Right renal pelvis (tissue), 4 donors: Measurements from ENCODE around the gene SOX13. TPM values are rescaled to one million over a fixed set of nuclear protein-coding genes. Genes with fewer than 3 reads are reported as not detected.
A peak's percentile ranks its signal among the peaks of the same experiment; 100 is the strongest.

Experiments used
- DNase-seq, 4 donors: peaks; one replicate each; pipeline ENCODE4 v3.0.0-alpha.2; 2013; ENCODE audit warnings: low read depth in 4 of 4, low spot score in 3 of 4, missing footprints in 1 of 4
- polyA plus RNA-seq, 4 donors: library from polyadenylated mRNA; unstranded; fragments of 120-200 nt; gene quantifications; one replicate each; pipeline ENCODE4 v1.2.1, GENCODE V29; 2013; ENCODE audit not compliant: insufficient read length in 4 of 4

SOX13 gene
- polyA plus RNA-seq, 4 donors, result 45.3 to 53.1 (median 48.3) TPM

DNA sequence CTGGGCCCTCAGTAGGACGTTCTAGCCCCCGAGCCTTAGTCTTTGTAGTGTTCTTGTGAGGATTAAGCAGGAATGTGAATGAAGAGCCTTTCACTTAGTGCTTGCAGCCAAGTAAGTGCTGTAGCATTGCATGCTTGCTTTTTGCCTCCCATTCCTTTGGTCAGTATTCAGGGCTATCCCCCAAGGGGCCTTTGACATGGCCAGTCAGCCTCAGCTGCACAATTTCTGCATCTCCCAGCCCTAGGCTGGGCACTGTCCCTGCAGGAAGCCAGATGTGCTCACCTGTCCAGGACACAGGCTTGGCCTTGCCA, 30.5 kb downstream of the SOX13 start:
- no peak for DNase-seq

DNA sequence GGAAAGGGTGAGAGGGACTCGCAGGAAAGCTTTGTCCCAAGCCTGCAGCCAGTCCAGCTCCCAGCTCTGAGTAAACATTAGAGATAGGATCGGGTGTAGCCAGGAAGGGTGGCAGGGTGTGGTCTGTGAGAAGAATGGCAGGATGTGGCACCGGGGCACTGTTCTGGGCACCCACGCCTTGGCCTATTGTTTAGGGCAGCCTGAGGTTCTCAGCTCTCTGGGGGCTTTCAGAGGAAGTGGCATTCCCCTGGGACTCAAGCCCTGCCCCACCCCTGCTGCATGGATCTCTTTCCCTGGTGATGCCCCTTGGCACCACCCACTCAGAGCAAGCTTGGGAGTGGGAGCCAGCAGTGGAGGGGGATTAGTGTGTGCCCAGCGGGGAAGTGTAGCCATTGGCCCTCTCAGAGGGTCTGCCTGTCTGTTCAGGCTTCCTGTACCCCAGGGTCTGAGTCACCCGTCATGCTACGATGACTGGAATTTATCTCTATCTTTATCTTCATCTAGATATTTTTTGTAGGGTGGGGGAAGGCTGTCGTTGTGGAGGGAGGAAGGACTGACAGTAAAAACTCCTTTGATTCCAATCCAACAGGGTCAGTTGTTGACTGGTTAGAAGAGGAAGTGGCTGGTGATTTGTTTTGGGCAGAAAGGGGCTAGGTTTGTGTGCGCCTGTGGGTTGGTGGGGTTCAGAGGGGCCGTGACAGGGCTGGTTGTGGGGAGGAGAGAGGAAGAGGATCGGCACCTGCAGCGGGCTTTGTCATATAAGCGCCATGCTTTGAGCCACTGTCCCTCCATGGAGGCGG, 31.6 kb downstream of the SOX13 start:
- DNase-seq, result no peak

DNA sequence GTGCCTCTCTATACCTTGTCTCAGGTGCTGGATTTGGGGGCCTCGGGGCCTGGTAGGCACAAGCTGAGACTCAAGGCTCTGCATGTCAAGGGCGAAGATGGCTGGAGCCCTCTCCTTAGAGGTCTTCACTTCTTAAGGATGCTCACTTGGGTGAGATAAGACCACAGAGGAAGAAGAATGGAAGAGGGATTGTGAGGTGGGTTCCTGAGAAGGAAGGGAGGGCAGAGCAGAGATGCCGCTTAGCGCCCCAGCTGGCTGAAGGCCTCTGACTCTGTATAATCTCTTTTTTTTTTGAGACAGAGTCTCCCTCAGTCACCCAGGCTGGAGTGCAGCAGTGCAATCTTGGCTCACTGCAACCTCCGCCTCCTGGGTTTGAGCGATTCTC, 32.2 kb downstream of the SOX13 start:
- DNase-seq, result no peak

DNA sequence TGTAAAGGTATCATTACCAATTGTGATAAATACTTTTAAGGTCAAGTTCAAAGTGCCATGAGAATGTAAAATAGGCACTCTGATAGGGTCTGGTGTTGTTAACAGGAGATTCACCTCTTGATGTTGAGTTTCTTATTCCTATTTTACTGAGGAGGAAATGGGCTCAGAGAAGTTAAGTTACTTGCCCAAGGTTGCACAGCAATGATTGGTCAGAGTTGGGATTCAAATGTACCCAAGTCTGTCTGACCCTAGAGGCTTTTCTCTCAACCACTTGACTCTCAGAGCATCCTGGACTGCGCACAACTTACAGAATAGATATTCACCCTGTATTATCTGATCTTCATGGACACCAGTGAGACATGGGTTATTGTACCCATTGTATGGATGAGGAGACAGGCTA, 33.9 kb downstream of the SOX13 start:
- DNase-seq, result no peak

- no peak for DNase-seq
Observed at GRCh38 chr1:204107892-204108291, 35.0 kb downstream of the SOX13 start.

DNA sequence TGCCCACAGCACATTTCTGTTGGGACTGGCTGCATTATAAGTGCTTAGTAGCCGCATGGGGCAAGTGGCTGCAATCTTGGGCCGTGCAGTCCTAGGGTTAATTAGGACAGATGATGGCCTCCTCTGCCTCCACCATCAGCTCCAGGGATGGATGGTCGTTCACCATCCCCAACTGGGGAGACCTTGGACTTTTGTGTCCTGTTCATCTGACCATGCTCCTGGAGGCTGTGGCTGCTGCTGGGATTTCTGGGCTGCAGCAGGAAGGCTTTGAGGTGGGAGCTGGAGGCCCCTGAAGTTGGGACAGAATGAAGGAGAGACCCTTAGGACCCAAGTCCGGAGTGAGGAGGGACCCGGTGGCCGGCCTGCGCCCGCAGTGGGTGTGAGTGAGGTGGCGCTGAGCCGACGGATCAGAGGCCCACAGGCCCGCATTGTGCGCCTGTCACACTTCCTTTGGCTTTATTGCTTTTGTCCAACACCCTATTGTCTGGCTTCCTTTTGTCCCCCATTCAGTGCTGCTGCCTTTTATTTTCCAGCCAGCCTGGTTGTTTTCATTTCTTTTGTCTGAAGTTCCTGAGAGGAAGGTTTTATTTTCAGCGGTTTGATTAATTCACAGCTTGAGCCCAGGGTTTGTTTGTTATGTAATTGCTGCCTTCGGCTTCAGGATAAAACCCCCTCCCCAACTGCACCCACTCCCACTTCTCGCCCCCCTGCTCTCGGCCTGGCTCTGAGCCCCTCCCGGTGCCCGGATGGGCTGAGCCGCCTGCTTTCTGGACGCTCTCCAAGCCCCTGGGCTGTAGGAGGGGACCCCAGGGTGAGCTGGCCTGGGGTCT, 35.6 kb downstream of the SOX13 start:
- no peak for DNase-seq

DNA sequence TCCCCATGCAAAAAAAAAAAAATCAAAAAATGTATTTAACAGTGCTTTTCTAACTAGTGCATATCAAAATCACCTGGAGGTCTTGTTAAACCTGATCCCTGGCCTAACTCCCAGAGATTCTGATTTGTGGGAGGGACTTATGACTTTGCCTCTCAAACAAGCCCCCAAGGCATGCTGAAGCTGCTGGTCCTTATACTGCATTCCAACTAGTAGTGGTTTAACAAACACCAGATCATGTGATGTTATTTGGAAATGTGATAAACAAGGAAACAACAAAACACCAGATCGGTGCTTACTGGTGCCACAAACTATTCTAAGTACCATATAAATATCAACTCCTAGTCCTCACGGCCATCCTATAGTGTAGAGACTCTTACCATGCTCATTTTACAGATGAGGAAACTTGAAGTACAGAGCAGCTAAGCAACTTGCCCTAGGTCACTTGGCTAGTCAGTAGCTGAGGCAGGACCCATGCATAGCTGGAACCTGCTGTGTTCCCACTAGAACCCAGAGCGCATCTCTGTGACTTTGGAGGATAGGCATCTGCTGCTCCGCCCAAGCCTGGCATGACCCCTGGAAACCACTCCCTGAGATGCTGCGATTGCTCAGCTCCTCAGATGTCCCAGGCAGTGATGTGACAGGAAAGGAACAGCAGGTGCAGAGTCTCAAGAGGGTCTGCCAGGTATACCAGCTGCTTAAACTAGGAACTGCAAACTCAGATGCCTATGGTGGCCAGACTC, 38.1 kb downstream of the SOX13 start:
- no peak for DNase-seq

- no peak for DNase-seq
Observed at GRCh38 chr1:204112876-204113730, 40.2 kb downstream of the SOX13 start.

DNA sequence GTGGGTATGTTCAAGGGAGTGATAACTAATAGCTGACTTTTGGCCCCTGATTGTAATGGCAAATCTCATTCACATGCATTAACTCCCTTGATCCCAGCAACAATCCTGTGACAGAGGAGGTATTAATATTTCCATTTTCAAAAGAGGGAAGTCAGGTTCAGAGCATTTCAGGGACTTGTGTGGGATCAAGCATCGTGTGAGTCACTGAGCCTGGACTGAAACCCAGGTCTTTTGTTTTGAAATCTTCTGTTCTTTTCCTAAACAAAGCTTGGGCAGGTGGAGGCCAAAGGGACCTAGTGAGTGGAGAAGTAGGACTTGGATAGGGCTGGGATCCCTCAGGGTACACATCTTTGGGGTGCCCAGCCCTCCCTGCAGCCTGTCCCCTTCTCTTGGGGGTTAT, 41.0 kb downstream of the SOX13 start:
- no peak for DNase-seq

- no peak for DNase-seq
Observed at GRCh38 chr1:204114606-204115005, 41.7 kb downstream of the SOX13 start.

DNA sequence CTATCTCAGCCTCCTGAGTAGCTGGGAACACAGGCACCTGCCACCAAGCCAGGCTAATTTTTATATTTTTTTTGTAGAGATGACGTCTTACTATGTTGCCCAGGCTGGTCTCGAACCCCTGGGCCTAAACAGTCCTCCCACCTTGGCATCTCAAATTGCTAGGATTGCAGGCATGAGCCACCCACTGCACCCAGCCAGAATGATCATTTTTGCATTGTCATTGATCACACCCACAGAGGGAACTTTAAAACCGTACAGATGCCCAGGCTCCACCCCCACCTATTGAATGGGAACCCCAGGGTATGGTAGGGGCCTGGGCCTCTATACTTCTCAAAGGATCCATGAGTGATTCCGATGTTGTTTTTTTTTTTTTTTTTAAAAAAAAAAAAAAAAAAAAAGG, 42.2 kb downstream of the SOX13 start:
- DNase-seq, result no peak

- DNase-seq, result no peak
Observed at GRCh38 chr1:204116539-204116938, 43.6 kb downstream of the SOX13 start.

DNA sequence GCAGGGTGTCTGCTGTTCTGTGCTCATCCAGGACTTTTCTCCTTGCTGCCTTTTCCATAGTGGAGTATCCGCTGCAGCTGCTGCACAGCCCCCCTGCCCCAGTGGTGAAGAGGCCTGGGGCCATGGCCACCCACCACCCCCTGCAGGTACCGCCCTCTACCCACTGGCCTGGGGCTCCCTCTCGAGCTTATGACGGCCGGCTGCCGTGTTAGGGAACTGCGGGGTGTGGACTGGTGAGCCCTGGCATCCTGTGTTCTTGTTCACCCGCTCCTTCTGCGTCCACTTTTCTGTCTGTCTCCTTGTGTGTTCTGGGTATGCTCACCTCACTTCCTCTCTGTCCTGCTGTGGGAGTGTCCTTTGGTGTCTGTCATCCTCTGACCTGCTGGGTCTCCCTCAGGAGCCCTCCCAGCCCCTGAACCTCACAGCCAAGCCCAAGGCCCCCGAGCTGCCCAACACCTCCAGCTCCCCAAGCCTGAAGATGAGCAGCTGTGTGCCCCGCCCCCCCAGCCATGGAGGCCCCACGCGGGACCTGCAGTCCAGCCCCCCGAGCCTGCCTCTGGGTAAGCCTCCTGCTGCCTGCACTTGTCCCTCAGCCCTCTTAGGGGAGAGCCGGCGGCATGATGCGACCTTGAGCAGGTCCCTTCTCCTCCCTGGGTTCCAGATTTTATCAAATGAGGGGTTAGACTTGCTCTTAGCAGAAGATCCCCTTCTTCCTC, 49.1 kb downstream of the SOX13 start:
- no peak for DNase-seq

- DNase-seq, result no peak
Observed at GRCh38 chr1:204123376-204123775, 50.5 kb downstream of the SOX13 start.

GRCh38 chr1:204124639-204125038, 51.7 kb downstream of the SOX13 start:
- no peak for DNase-seq

DNA sequence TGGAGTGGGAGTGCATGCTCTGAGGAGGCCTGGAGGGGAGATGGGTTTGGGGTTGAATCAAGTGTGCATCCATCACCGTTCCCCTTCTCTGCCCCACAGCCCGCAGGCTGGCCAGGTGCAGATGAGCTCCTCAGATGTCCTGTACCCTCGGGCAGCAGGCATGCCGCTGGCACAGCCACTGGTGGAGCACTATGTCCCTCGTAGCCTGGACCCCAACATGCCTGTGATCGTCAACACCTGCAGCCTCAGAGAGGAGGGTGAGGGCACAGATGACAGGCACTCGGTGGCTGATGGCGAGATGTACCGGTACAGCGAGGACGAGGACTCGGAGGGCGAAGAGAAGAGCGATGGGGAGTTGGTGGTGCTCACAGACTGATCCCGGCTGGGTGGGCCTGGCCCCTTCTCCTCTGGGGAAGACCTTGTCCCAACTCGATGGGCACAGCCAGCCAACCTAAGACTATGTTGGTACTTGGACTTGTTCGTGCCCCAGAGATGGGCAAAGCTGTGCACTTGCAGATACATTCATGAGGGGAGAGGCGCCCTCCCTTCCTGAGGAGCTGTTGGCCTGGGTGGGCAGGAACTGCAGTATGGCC, 52.9 kb downstream of the SOX13 start:
- no peak for DNase-seq

DNA sequence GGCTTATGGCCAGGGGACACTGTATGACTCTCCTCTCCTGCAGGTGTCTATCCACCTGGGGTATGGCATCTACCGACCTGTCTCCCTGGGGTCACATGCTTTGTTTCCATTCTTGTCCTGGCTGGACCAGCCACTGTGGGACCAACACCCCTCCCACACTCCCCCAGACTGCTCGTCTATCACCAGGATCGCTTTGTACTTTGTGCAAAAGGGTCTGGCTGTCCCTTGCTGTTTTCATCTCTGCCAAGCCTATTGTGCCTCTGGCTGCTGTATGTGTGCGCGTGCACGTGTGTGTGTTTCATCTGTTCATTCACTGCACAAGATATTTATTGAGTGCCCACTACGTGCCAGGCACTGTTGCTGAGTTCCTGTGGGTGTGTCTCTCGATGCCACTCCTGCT, 53.5 kb downstream of the SOX13 start:
- DNase-seq, result no peak

DNA sequence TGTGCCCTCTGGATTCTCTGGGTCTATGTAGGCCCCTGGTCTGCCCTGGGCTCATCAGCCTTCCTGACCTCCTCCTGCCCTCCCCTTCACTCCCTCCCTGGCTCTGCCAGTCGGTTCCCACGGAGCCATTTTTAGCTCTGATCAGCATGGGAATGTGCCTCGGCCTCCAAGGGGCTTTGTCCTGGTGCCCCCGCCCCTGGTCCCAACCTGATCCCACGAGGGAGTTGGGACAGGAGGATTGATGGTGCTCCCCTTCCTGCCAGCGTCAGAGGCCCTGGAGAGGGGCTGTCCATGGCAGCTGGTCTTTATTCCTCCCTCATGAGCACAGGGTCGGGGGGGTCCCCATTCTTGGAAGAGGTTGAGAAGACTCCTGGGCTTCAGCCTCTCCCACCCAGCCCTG, 54.0 kb downstream of the SOX13 start:
- no peak for DNase-seq

DNA sequence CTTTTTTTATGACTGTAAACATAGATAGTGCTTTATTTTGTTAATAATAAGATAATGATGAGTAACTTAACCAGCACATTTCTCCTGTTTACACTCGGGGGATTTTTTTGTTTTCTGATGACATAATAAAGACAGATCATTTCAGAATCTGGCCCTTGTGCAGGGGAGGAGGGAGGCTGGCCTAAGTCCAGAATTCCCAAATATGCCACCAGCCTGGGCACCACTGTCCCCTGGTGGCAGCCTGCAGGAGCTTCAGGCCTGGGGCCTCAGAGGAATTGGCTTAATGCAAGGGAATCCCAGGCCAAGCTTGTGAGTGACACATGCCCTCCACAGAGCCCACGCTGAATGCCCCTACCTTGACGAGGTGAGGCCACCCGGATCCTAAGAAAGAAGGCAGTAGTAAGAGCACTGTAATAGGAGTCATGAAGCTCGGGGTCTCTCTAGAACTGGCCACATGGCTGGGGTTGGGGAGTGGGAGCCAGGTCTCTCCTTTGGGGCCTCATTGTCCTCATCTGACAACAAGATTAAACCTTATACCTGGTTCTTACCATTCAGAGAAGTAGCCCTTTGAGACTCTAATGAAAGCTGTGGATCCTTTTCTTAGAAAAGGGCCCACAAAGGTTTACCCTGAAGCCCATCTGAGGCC, 54.8 kb downstream of the SOX13 start:
- DNase-seq, result peak in 2 of 4 donors; percentile 47
